ENCODE measurements around the gene HSPA13. TPM values are rescaled to one million over a fixed set of nuclear protein-coding genes. Genes with fewer than 3 reads are reported as not detected.

Gene HSPA13
- total and polyA plus RNA-seq, 4 donors: 4.9 to 37.2 (median 13.2) TPM

GRCh38 chr21:14405962-14406361 is 23.0 kb upstream of the HSPA13 start:
- no peak for DNase-seq (ENCODE audit: low spot score)
- no peak overlapping the region for H3K4me3 ChIP-seq (ENCODE audit: low read depth in 1 of 3, low read length in 3 of 3)
- 32% methylated on average over 2 of the region's 2 CpGs for WGBS
- H3K27me3 ChIP-seq (ENCODE audit: control insufficient read depth in 4 of 4, insufficient read depth in 4 of 4, low read length in 3 of 4): no peaks in the 10 kb centered on the region
- H3K4me1 ChIP-seq (ENCODE audit: control insufficient read depth in 4 of 4, insufficient read depth in 4 of 4, low read length in 3 of 4): no peaks in the 10 kb centered on the region
- no peaks in the 10 kb centered on the region for H3K36me3 ChIP-seq (ENCODE audit: control insufficient read depth in 4 of 4, insufficient read depth in 3 of 4, low read depth in 1 of 4, low read length in 3 of 4)
- H3K9me3 ChIP-seq (ENCODE audit: control insufficient read depth in 4 of 4, low read length in 3 of 4): no peaks in the 10 kb centered on the region
- H3K9ac ChIP-seq (ENCODE audit: low read depth in 1 of 2, low read length in 2 of 2): no peak overlapping the region
- TF ChIP-seq HNF4G (IDR thresholded peaks at IDR 0.05) (no peak), RAD21 (IDR thresholded peaks at IDR 0.05) (no peak), FOXA1 (IDR thresholded peaks at IDR 0.05) (no peak), REST (IDR thresholded peaks at IDR 0.05) (no peak)
- H3K27ac ChIP-seq (ENCODE audit: low read depth in 1 of 2, low read length in 2 of 2): no peak overlapping the region

DNA sequence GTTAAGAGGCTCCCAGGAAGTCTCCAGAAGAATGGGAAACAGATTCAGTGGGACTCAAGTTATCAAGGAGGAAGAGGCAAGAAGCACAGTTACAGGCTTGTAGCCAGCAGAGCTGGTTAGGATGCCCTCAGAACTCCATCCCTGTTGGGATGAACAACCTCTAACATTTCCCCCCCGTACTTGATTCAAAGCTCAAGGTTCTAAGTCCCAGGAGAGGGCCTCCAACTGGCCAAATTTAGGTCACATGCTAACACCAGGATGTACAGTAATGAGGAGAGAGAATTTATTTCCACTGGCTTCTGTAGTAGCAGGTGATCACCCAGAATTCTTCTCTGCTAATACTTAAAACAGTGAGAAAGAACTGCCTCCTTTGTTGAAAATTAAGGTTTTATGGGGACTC is 22.3 kb upstream of the HSPA13 start:
- H3K27ac ChIP-seq (ENCODE audit: low read depth in 1 of 2, low read length in 2 of 2): no peak overlapping the region
- no peak for DNase-seq (ENCODE audit: low spot score)
- no peaks in the 10 kb centered on the region for H3K9me3 ChIP-seq (ENCODE audit: control insufficient read depth in 4 of 4, low read length in 3 of 4)
- H3K9ac ChIP-seq (ENCODE audit: low read depth in 1 of 2, low read length in 2 of 2): no peak overlapping the region
- no peaks in the 10 kb centered on the region for H3K36me3 ChIP-seq (ENCODE audit: control insufficient read depth in 4 of 4, insufficient read depth in 3 of 4, low read depth in 1 of 4, low read length in 3 of 4)
- WGBS: 40% methylated on average over 1 of the region's 1 CpG
- no peaks in the 10 kb centered on the region for H3K27me3 ChIP-seq (ENCODE audit: control insufficient read depth in 4 of 4, insufficient read depth in 4 of 4, low read length in 3 of 4)
- no peak for TF ChIP-seq EGR1 (IDR thresholded peaks at IDR 0.05; ENCODE audit: low read depth in 2 of 2)
- TF ChIP-seq CTCF (IDR thresholded peaks at IDR 0.05; ENCODE audit: low read depth, low read length, missing input control): no peak
- no peak for TF ChIP-seq YY1 (IDR thresholded peaks at IDR 0.05)
- TF ChIP-seq SP1 (IDR thresholded peaks at IDR 0.05): no peak
- no peak for TF ChIP-seq TAF1 (conservative IDR thresholded peaks at IDR 0.05)
- TF ChIP-seq GABPA (IDR thresholded peaks at IDR 0.05 in 1 of 2, conservative IDR thresholded peaks at IDR 0.05 in 1 of 2): no peak
- TF ChIP-seq ZBTB33 (IDR thresholded peaks at IDR 0.05): no peak
- no peak for TF ChIP-seq FOXA1 (IDR thresholded peaks at IDR 0.05)
- TF ChIP-seq HNF4A (conservative IDR thresholded peaks at IDR 0.05): no peak
- TF ChIP-seq HNF4G (IDR thresholded peaks at IDR 0.05): no peak
- no peak for TF ChIP-seq RXRA (IDR thresholded peaks at IDR 0.05)
- H3K4me3 ChIP-seq (ENCODE audit: low read depth in 1 of 3, low read length in 3 of 3): no peak overlapping the region
- no peaks in the 10 kb centered on the region for H3K4me1 ChIP-seq (ENCODE audit: control insufficient read depth in 4 of 4, insufficient read depth in 4 of 4, low read length in 3 of 4)

Data from liver (tissue), 9 donors.